ENCODE measurements around the gene MBD3L1.

GRCh38 chr19:8866344-8866743 lies 34.2 kb downstream of the MBD3L1 start:
- TF ChIP-seq POLR2A (IDR thresholded peaks at IDR 0.05) (no peak), CTCF (IDR thresholded peaks at IDR 0.05) (no peak)
